Uterine smooth muscle cell (primary cell): ENCODE results near the gene MRPL2. TPM values are rescaled to one million over a fixed set of nuclear protein-coding genes. Genes with fewer than 3 reads are reported as not detected.

Source experiments
- total RNA-seq: library from RNA; depleted of rRNA; stranded (reverse); fragments of >200 nt; gene quantifications from 2 replicates; pipeline ENCODE4 v1.2.3, GENCODE V29; 2014

Gene MRPL2
- total RNA-seq: 18.0 and 25.0 TPM in 2 replicates

DNA sequence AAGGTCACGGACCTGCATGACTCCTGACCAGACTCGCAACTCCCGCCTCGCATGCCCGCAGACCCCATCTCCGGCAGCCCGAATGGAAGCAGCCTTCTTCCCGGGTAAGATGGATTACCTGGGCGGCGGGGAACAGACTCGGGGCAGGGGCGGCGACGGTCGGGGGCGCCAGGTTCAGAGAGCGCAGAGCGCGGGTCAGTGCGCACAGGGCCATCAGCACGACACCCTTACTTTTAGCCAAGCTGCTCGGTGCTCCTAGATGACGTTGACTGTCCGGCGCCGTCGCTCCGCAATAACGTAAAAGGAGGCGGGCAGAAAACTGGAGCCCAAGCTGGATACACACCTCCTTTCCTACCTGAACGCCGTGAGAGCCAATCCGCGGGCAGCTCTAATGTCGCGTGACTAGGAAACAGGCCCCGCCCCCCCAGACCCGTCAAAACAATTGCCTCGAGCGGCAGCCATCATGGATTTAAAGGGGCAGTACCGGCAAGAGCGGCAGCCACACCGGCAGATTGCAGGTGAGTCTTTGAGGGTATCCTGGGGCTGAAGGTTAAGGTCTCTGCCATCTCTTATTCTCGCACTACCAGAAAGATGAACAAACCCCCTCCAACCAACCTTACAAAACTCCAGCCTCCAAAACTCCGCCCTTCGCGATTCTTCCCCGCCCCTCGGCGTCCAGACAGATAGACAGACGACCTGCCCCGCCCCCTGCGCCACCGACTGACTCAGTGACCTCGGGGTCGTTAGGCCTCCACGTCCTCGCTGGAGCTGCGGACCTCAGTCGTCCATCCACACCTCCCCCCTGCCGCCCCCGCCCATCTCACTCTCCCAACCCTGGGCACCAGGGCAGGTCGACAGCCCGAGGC lies at the start of gene MRPL2, which contains the start of gene KLC4:
TSS of gene MRPL2 (minus strand) at position 267 of the 866 bp plus-strand sequence. CDS start at position 214, 53 bp downstream.
TSS of gene KLC4 (plus strand) at position 464 of the 866 bp plus-strand sequence. CDS start 1,705 bp downstream, outside the sequence.

DNA sequence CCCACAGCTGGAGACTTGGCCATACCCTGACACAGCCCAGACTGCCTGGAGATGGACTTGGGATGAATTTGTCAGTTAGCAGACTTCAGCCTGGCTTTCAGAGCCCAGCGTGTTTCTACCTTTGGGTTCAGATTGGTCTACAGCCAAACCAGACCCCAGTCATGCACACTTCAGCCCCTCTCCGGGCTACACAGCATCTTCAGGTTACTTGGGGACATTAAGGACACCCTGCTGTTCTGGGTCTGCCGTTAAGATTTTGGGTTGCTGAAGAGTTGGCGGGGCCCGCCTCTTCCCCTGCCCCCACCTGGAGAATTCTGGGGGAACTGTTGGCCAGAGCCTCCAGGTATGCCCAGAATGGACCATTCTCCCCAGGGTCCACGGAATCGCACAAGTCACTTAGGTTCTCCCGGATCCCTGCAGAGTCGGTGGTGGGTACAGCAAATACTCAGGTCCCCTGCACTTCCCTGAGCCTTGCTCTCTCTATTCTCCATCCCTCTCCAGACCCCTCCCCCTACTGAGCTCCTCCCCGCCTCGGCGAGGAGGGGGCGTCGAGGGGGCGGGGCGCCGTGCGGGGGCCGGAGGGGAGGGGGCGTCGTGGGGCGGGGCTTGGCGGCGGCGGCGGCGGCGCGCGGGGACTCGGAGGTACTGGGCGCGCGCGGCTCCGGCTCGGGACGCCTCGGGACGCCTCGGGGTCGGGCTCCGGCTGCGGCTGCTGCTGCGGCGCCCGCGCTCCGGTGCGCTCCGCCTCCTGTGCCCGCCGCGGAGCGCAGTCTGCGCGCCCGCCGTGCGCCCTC lies 16.6 kb upstream of the MRPL2 start, which contains the start of gene PTK7:
TSS of gene PTK7 (plus strand) at position 645 of the 794 bp plus-strand sequence. CDS start 175 bp downstream, outside the sequence.

DNA sequence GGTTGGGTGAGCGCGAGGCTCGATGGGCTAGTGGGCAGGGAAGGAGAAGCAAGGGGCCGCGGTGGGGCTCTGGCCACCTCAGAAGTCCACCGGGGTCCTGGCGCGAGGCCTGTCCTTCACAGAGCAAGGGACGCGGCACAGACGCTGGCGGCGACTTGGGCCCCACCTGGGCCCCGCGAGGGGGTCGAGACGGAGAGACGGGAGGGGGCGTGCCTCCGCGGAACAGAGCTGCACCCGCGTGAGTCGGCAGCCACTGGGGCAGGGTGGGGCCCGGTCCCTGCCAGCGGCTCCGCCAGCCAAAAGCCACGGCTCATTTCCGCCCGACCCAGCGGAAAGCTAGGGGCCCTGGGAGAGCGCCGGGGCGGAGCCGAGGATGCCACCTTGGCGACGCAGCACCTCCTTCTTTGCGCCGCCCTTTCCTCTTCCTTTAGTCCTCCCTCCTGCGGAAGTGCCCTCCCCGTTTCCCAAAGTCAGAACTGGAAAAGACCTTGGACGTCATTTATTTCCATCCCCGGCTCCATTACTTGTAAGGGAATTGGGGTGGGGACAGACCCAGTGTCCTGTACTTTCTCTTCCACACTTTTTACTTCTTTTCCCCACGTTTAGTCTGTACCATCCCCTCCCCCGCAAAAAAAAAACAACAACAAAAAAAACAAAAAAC lies 5.6 kb downstream of the MRPL2 start, which contains the start of gene CUL7:
TSS of gene CUL7 (minus strand) at position 307 of the 661 bp plus-strand sequence. CDS start 1,063 bp downstream, outside the sequence.

DNA sequence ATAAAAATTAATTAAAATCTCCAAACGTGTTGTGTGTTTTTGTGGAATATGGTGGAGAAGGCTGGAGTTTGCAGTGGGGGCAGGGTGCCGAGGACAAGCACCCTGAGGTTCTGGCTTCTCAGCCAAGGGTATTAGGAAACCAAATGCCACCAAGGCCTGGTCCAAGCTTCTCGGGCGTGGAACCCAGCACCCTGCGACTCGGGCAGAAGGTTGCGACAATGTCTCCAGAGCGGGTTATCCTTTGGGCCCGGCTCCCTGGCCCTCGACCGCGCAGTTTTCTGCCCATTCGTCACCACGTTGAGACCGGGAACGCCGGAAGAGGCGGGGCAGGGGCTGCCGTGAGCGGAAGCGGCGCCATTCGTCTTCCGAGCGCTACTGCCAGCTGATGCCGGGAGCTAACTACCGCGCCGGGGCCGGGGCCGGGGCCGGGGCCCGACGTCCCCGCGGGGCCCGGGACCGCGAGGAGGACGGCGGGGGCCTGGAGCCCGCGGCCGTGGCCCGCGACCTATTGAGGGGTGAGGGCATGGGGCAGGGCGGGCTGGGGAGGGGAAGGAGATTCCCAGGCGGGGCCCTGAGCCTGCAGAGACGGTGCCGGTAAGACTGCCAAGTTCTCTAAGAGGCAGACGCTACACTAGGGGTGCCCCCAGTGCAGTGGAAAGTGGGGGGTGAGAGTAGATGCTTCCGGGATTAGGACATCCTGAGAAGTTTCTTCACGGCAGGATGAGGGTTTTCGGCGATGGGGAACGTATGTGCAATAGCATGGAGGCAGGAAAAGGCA lies 37.8 kb downstream of the MRPL2 start, which contains the start of gene RRP36:
TSS of gene RRP36 (plus strand) at position 354 of the 778 bp plus-strand sequence. CDS start at position 386, 32 bp downstream.

DNA sequence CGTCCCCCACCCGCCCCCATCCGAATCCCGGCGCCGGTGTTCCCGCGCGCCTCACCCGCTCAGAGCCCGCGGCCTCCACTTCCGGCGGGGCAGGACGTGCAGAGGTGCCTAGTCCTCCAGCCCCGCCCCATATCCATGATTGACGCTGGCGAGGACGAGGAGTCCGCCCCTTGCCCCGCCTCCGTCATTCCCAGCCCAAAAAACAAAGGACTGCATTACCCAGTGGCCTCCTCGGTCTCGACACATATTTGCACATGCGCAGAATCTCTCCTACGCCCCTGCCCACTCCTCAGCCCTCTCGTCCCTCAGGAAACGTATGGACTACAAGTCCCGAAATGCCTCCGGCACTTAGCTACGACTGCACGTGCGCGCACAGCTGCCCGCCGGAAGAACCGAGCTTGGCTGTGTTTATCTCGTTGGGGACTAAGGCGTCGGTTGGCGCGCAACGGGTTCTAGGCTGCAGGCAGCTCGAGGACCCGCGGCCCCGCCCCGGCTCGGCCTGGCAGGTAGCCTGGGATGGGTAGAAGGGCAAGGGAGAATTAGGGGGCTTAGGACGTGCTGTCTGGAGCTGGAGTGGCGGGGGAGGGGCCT lies 45.3 kb downstream of the MRPL2 start, which contains the start of the genes KLHDC3 and MEA1:
TSS of gene KLHDC3 (plus strand) at position 407 of the 591 bp plus-strand sequence. CDS start 2,944 bp downstream, outside the sequence.
TSS of gene MEA1 (minus strand) at position 104 of the 591 bp plus-strand sequence. CDS start 133 bp downstream, outside the sequence.

Other genes with a start within 250 kb of the MRPL2 start
- 116 and 145 TPM in 2 replicates for gene RPL7L1, start 179.8 kb downstream of the MRPL2 start, total RNA-seq
- gene PTCRA, start 143.4 kb downstream of the MRPL2 start, total RNA-seq: not detected in 2 replicates
- 19.0 and 36.5 TPM in 2 replicates for gene CNPY3, start 130.0 kb downstream of the MRPL2 start, total RNA-seq
- 0.25 TPM in 1 of 2 replicates, not detected in the other for gene GNMT, start 98.7 kb downstream of the MRPL2 start, total RNA-seq
- gene PEX6, start 80.3 kb downstream of the MRPL2 start, total RNA-seq: 24.9 and 68.6 TPM in 2 replicates
- gene PPP2R5D, start 74.9 kb downstream of the MRPL2 start, total RNA-seq: 23.7 and 40.4 TPM in 2 replicates
- 67.7 and 89.1 TPM in 2 replicates for gene MEA1, start 45.5 kb downstream of the MRPL2 start, total RNA-seq
- gene KLHDC3, start 45.2 kb downstream of the MRPL2 start, total RNA-seq: 59.6 and 66.2 TPM in 2 replicates
- gene RRP36, start 37.8 kb downstream of the MRPL2 start, total RNA-seq: 81.2 and 132 TPM in 2 replicates
- 58.9 and 83.6 TPM in 2 replicates for gene CUL7, start 5.6 kb downstream of the MRPL2 start, total RNA-seq
- 11.8 and 19.5 TPM in 2 replicates for gene KLC4, start 197 bp upstream of the MRPL2 start, total RNA-seq
- 58.0 and 166 TPM in 2 replicates for gene PTK7, start 16.9 kb upstream of the MRPL2 start, total RNA-seq
- gene SRF, start 111.8 kb upstream of the MRPL2 start, total RNA-seq: 20.7 and 21.4 TPM in 2 replicates
- gene CUL9, start 122.8 kb upstream of the MRPL2 start, total RNA-seq: 26.0 and 39.2 TPM in 2 replicates
- 62.9 and 63.7 TPM in 2 replicates for gene DNPH1, start 170.0 kb upstream of the MRPL2 start, total RNA-seq
- under 0.01 TPM in 1 of 2 replicates, not detected in the other for gene TTBK1, start 184.0 kb upstream of the MRPL2 start, total RNA-seq
- gene SLC22A7, start 238.8 kb upstream of the MRPL2 start, total RNA-seq: not detected in 2 replicates
- gene CRIP3, start 249.4 kb upstream of the MRPL2 start, total RNA-seq: not detected in 2 replicates